HUES64 (cell line): Measurements from ENCODE around the gene TBC1D5.
"Not testable (repeated sequence)": the region's sequence is repeated elsewhere in the genome, so short reads cannot be mapped to it uniquely, and the experiment has no call there.

ENCODE experiments used
- H3K27ac ChIP-seq: 2 replicates; pipeline ENCODE4 v1.7.0; 2013; ENCODE audit warnings: low read depth, low read length, inconsistent platforms
- H3K27me3 ChIP-seq: 2 replicates; pipeline ENCODE4 v1.6.1; 2013; ENCODE audit warnings: mild to moderate bottlenecking, low read length; ENCODE audit not compliant: insufficient read depth
- H3K36me3 ChIP-seq: 2 replicates; pipeline ENCODE4 v1.6.1; 2013; ENCODE audit warnings: mild to moderate bottlenecking, low read length; ENCODE audit not compliant: insufficient read depth
- H3K4me1 ChIP-seq: 2 replicates; pipeline ENCODE4 v1.6.1; 2013; ENCODE audit warnings: mild to moderate bottlenecking, low read length, moderate library complexity; ENCODE audit not compliant: insufficient read depth
- H3K4me3 ChIP-seq: 2 replicates; pipeline ENCODE4 v1.5.1; 2013; ENCODE audit warnings: mild to moderate bottlenecking, low read length, moderate library complexity
- H3K9ac ChIP-seq: 2 replicates; pipeline ENCODE4 v1.6.1; 2013; ENCODE audit warnings: mild to moderate bottlenecking, low read depth, low read length
- H3K9me3 ChIP-seq: 2 replicates; pipeline ENCODE4 v1.6.1; 2013; ENCODE audit warnings: low read depth, low read length; ENCODE audit not compliant: insufficient read depth
- WGBS: fragments of 150-250, 120-280 bp; methylation state at CpG from one replicate; pipeline ENCODE4 v1.1.7; 2013; ENCODE audit warnings: missing lambda C conversion rate; 5-methylcytosine and 5-hydroxymethylcytosine counted together

Gene TBC1D5

DNA sequence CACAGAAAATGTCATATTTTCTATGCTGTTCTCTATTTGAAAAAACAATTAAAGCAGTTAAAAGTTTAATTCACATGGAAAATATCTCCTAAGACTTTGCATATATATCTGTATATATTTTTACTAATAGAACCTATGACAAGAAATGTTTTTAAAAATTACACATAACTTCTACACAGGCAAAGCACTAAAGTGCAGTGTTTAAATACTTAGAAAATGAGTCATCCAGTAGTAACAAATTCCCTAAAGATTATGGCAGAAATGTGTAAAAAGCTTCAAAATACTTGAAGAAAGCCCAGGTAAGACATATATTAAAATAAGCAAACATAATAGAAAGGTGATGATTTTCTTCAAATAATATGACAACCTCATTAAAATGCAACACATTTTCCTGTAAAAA lies 236.6 kb downstream of the TBC1D5 start:
- H3K4me3 ChIP-seq: no peak overlapping the region
- no peaks in the 10 kb centered on the region for H3K36me3 ChIP-seq
- H3K9me3 ChIP-seq: no peaks in the 10 kb centered on the region
- H3K4me1 ChIP-seq: 0 out of 2 replicates have a peak, but pooled peaks cover 6% of the 10 kb centered on the region
- H3K27ac ChIP-seq: no peak overlapping the region
- H3K9ac ChIP-seq: no peak overlapping the region
- no peaks in the 10 kb centered on the region for H3K27me3 ChIP-seq

DNA sequence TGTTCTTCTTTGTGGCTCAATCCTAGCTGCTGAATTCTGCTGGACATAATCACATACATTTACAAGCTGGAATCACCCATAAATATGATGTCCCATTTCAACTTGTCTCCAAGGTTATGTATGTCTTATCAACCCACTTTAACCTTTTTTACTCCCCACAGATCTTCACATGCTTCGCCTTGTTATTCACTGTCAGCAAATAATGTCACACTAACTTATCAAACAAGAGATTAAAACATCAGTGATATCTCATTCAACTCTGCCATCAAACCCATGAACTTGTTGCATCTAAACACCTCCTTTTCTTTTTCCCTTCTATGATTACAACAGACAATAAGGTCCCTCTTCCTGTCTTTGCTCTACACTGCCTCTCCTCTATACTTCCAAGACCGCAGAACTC lies 240.7 kb downstream of the TBC1D5 start:
- H3K9me3 ChIP-seq: no peaks in the 10 kb centered on the region
- no peaks in the 10 kb centered on the region for H3K27me3 ChIP-seq
- no peak overlapping the region for H3K27ac ChIP-seq
- no peak overlapping the region for H3K4me3 ChIP-seq
- WGBS: 93% methylated on average over 2 of the region's 2 CpGs
- no peak overlapping the region for H3K9ac ChIP-seq
- H3K4me1 ChIP-seq: 0 out of 2 replicates have a peak, but pooled peaks cover 6% of the 10 kb centered on the region
- no peaks in the 10 kb centered on the region for H3K36me3 ChIP-seq

DNA sequence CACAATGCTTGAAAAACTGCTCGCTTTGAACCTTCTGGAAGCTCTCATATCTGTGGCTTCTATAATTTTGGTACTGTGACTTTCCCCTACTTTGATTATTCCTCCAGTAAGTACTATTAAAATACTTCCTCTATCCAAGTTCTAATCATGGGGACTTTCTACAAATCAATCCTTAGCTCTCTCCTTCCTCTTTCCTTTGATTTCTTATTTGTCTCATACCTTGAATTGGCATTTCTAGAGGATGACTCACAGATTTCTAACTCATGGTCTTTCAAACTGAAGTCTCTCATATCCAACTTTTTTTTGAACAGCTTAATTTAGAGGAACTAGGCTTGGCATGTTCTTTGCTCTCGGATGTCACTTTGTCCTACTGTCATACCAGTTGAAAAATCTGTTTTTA lies 241.8 kb downstream of the TBC1D5 start:
- Histone ChIP-seq H3K9ac (no peak overlapping the region), H3K4me1 (no peaks in the 10 kb centered on the region), H3K36me3 (no peaks in the 10 kb centered on the region), H3K4me3 (no peak overlapping the region), H3K27ac (no peak overlapping the region), H3K9me3 (no peaks in the 10 kb centered on the region), H3K27me3 (no peaks in the 10 kb centered on the region)
- WGBS: 93% methylated on average over 2 of the region's 2 CpGs

- H3K36me3 ChIP-seq: no peaks in the 10 kb centered on the region
- peaks cover 10% of the 10 kb centered on the region; the same call in 1 of the 2 replicates for H3K9me3 ChIP-seq
- no peak overlapping the region for H3K9ac ChIP-seq
- H3K27ac ChIP-seq: no peak overlapping the region
- H3K4me1 ChIP-seq: no peaks in the 10 kb centered on the region
- no peaks in the 10 kb centered on the region for H3K27me3 ChIP-seq
- 75% methylated on average over 11 of the region's 11 CpGs for WGBS
- H3K4me3 ChIP-seq: no peak overlapping the region
Measured at GRCh38 chr3:17494117-17494809, 248.2 kb downstream of the TBC1D5 start.

DNA sequence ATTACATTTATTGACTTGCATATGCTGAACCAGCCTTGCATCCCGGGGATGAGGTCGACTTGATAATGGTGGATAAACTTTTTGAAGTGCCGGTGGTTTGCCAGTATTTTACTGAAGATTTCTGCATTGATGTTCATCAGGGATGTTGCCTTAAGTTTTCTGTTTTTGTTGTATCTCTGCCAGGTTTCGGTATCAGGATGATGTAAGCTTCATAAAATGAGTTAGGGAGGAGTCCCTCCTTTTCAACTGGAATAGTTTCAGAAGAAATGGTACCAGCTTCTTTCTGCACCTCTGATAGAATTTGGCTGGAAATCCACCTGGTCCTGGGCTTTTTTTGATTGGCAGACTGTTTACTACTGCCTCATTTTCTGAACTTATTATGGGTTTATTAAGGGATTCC lies 250.8 kb downstream of the TBC1D5 start:
- WGBS: 94% methylated on average over 4 of the region's 4 CpGs
- peaks cover 20% of the 10 kb centered on the region; the same call in 1 of the 2 replicates for H3K9me3 ChIP-seq
- H3K4me1 ChIP-seq: no peaks in the 10 kb centered on the region
- H3K36me3 ChIP-seq: no peaks in the 10 kb centered on the region
- H3K27ac ChIP-seq: no peak overlapping the region
- no peaks in the 10 kb centered on the region for H3K27me3 ChIP-seq
- no peak overlapping the region for H3K9ac ChIP-seq
- H3K4me3 ChIP-seq: no peak overlapping the region

GRCh38 chr3:17491190-17491589 lies 251.2 kb downstream of the TBC1D5 start:
- not testable (repeated sequence) for H3K36me3 ChIP-seq, H3K27me3 ChIP-seq, H3K4me3 ChIP-seq, H3K27ac ChIP-seq, H3K9ac ChIP-seq, H3K4me1 ChIP-seq
- 98% methylated on average over 1 of the region's 1 CpG for WGBS
- H3K9me3 ChIP-seq: peaks cover 20% of the 10 kb centered on the region; the same call in 1 of the 2 replicates

DNA sequence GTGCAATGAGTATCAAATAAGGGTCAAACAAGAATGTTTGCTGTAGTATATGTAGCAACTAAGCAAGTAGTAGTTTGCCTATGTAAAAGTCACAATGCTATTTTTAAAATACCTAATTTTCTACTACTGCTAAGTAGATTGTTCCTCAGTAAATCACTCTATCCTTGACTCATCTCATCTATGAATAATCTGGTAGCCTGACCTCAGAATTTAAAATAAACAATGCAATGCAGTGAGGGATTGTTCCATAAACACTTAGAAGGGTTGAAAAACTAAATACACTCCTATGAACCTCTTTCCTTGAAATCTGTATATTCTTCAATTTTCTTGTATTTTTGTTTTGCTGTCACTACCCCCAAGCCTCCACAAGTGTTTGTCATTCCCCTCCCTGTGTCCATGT lies 253.3 kb downstream of the TBC1D5 start:
- Histone ChIP-seq H3K36me3 (no peaks in the 10 kb centered on the region), H3K4me1 (no peaks in the 10 kb centered on the region), H3K9ac (no peak overlapping the region), H3K4me3 (no peak overlapping the region), H3K27ac (no peak overlapping the region), H3K27me3 (no peaks in the 10 kb centered on the region), H3K9me3 (peaks cover 20% of the 10 kb centered on the region; the same call in 1 of the 2 replicates)

- WGBS: 97% methylated on average over 10 of the region's 10 CpGs
- Histone ChIP-seq H3K9me3 (no peaks in the 10 kb centered on the region; the same call in 1 of the 2 replicates), H3K36me3 (no peaks in the 10 kb centered on the region), H3K9ac (no peak overlapping the region), H3K27me3 (no peaks in the 10 kb centered on the region), H3K27ac (no peak overlapping the region), H3K4me1 (no peaks in the 10 kb centered on the region), H3K4me3 (no peak overlapping the region)
Measured at GRCh38 chr3:17481116-17481515, 261.3 kb downstream of the TBC1D5 start.

- WGBS: 95% methylated on average over 16 of the region's 16 CpGs
Measured at GRCh38 chr3:17479681-17480405, 262.6 kb downstream of the TBC1D5 start.

GRCh38 chr3:17478673-17479072 lies 263.8 kb downstream of the TBC1D5 start:
- Histone ChIP-seq H3K9me3 (no peaks in the 10 kb centered on the region; the same call in 1 of the 2 replicates), H3K4me3 (no peak overlapping the region), H3K9ac (no peak overlapping the region), H3K36me3 (no peaks in the 10 kb centered on the region), H3K27ac (no peak overlapping the region), H3K4me1 (no peaks in the 10 kb centered on the region), H3K27me3 (no peaks in the 10 kb centered on the region)
- WGBS: 89% methylated on average over 1 of the region's 2 CpGs

More at GRCh38 chr3:17479681-17480405, 262.6 kb downstream of the TBC1D5 start:
- no peaks in the 10 kb centered on the region; the same call in 1 of the 2 replicates for H3K9me3 ChIP-seq
- no peak overlapping the region for H3K27ac ChIP-seq
- no peaks in the 10 kb centered on the region for H3K4me1 ChIP-seq
- H3K9ac ChIP-seq: no peak overlapping the region
- no peaks in the 10 kb centered on the region for H3K27me3 ChIP-seq
- H3K36me3 ChIP-seq: no peaks in the 10 kb centered on the region
- no peak overlapping the region for H3K4me3 ChIP-seq

DNA sequence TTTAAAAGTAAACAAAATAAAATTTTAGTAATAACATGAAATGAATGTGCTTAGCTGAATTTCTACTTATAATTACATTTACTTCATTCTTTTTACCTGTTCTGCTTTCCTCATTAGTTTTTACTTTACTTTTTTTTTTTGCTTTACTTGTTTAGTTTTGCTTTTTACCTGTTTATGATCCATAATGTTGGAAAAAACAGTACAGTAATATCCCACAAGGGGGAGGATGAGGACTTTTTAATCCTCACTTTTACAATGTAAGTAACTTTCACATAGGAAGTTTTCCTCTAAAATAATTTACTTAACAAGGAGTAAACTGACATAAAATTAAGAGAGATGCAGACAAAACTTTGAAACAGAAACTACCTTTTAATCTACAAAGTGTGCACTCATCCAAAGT lies 268.7 kb downstream of the TBC1D5 start:
- Histone ChIP-seq H3K9me3 (no peaks in the 10 kb centered on the region), H3K36me3 (no peaks in the 10 kb centered on the region), H3K27me3 (no peaks in the 10 kb centered on the region), H3K4me3 (no peak overlapping the region), H3K9ac (no peak overlapping the region), H3K4me1 (no peaks in the 10 kb centered on the region), H3K27ac (no peak overlapping the region)
